ENCODE measurements around the gene MED13.

DNA sequence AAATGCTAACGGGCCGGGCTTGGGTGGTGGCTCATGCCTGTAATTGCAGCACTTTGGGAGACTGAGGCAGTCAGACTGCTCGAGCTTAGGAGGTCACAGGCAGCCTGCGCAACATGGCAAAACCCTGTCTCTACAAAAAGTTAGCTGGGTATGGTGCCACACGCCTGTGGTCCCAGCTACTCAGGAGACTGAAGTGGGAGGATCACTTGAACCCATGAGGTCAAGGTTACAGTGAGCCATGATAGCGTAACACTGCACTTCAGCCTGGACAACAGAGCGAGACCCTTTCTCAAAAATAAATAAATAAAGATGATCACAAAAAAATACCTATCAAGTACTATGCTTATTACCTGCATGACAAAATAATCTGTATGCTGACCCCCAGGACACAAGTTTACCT lies 91.0 kb downstream of the MED13 start:
- no peak for TF ChIP-seq CTCF (IDR thresholded peaks at IDR 0.05)
- no peak for TF ChIP-seq POLR2A (IDR thresholded peaks at IDR 0.05)
- no peak for TF ChIP-seq POLR2AphosphoS5 (IDR thresholded peaks at IDR 0.05)

All from sigmoid colon (tissue), 4 donors.